HFF-Myc (cell line): ENCODE measurements around the gene CHMP3.

Experiments
- DNase-seq: peaks from one replicate; pipeline ENCODE4 v3.0.0-alpha.2; 2011; ENCODE audit warnings: low read depth; ENCODE audit errors: extremely low read depth
- H3K4me3 ChIP-seq: replicated peaks from 2 replicates; pipeline ENCODE4 v1.5.1; 2011; ENCODE audit warnings: low read depth, mild to moderate bottlenecking, control low read depth, low read length
- CTCF ChIP-seq: IDR thresholded peaks from 2 replicates; pipeline ENCODE4 v1.5.1; 2012; ENCODE audit warnings: mild to moderate bottlenecking, low read depth, low read length, control low read depth; ENCODE audit errors: missing control alignments

CHMP3 gene

DNA sequence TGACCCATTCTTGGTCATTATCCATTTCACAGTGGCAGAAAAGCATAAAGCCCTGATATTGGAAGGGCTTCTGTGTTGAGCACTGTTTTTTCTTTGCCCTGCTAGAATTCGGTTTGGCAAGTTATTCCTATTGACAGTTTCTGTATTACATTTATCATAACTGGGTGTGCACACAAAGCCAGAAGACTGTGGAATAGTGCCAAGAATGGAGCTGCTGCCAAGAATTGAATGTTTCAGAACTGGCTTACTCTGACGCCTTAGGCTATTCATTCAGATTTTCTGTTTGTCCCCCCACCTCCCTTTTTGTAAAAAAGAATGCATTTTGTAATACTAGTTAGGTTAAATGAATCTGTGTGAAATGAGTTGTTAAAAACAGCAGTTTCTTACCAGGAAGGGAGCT is 109.4 kb downstream of the CHMP3 start:
- TF ChIP-seq CTCF, result no peak
- no peak overlapping the region for H3K4me3 ChIP-seq
- DNase-seq, result no peak
